HG02884 (cell line): ENCODE data around the gene PRKAG3.

Experiments used
- ATAC-seq: cut with Tn5 transposase; IDR thresholded peaks from one replicate; pipeline ENCODE4 v1.9.1; 2021; ENCODE audit warnings: mild to moderate bottlenecking, moderate library complexity; ENCODE audit not compliant: unreplicated experiment

The PRKAG3 gene

DNA sequence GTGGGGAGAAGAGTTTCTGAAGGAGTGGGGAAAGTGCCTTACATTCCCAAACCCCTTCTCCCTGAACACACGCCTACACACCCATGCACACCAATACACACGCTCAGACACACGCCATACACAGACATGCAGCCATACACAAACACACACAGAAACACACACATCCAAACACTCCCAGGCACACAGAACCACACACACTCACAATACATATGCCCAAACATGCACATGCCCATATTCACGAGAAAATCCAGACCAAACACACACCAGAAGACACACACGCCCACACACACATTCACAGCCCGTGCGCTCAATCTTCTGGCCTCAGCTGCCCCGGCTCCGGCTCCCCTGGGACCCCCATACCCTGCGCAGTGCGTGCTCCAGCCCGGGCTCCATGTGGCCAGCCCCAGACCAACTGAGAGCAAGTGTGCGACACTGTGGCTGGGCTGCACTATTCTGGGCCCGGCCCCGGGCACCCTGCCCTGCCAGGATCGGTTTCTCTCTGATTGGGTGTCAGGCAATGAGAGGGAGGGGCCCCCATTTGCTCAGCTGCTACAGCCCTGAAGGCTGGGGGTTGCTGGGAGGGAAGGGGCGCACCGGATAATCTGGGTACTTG, at the start of gene PRKAG3:
Gene PRKAG3, minus strand, starts transcription at position 426 of the 613 bp plus-strand sequence.
- ATAC-seq: no peak

DNA sequence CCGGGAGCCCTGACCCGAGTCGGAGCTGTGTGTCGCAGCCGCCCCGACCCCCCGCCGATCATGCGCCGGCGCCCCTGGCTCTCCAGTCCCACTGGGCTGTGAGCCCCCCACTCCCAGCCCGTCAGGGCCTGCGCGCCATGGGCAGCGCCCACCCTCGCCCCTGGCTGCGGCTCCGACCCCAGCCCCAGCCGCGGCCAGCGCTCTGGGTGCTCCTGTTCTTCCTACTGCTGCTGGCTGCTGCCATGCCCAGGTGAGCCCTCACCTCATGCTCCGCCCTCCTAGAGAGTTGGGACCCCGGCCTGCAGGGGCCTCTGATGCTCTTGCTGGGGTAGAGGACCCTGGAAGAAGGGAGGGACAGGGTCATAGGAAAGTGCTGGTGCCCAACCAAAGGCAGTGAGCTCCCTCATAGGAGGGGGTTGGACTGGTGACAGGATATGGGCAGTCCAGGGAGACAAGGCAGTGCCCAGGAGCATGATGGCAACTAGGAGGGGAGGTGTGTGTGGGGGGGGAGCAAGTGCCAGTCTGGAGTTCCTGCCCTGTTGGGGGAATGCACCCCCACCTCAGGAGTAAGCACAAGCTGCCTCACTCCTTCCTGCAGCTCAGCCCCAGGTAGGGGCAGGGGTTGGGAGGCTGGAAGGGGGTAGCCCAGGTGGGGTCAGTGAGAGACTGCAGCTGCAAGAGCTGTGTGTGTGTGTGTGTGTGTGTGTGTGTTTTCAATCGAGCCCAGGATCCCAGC, 49.4 kb upstream of the PRKAG3 start:
- no peak for ATAC-seq

DNA sequence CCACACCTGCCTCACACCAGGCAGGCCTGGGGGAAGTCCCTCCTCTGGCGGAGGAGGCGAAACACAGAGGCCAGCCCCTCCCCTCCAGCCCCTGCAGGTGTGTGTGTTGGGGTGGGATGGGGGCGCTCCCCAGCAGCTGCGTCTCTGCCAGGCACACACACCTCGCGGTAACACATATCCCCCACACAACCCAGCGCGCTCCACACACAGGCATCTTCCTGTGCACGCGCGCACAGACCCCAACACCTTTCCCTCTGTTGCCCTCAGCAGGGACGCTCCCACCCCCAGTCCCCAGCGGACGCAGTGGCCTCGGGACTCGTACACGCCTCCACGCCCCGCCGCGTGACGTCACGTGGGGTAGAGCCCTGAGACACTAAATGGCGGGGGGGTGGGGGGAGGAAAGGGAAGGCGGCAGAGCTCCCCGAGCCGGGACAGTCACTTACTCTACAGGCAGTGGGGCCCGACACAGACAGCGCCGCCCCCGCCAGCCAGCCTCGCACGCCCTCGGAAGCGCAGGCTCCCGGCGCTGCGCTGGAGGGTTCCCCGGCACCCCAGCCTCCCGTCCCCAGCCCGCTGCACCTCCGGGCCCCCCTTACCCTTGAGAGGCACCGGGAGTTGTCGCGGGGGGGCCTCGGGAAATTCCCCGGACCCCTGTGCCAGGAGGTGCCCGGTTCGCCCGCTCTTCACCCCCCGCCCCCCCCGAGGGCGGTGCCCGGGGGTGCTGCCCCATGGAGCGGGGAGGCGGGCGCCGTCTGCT, 48.7 kb upstream of the PRKAG3 start, which contains the start of gene WNT10A:
Gene WNT10A, plus strand, starts transcription at position 751 of the 757 bp plus-strand sequence. CDS start 144 bp downstream, outside the sequence.
- ATAC-seq: peak; percentile 71

DNA sequence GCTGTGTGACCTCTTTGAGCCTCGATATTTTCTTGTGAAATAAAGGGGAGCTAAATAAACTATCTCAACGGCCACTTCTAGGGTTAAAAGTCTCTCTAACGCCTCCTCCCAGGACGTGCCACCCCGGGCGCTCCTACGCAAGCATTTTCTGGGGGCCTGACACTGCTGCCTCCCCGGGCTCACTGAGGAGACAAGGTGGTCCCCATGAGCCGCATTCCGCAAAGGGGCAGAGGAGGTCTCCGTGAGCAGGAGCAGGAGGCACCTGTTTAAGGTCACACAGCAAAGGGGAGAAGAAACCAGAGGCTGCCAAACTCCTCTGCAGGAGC, 48.1 kb upstream of the PRKAG3 start:
- ATAC-seq: no peak

DNA sequence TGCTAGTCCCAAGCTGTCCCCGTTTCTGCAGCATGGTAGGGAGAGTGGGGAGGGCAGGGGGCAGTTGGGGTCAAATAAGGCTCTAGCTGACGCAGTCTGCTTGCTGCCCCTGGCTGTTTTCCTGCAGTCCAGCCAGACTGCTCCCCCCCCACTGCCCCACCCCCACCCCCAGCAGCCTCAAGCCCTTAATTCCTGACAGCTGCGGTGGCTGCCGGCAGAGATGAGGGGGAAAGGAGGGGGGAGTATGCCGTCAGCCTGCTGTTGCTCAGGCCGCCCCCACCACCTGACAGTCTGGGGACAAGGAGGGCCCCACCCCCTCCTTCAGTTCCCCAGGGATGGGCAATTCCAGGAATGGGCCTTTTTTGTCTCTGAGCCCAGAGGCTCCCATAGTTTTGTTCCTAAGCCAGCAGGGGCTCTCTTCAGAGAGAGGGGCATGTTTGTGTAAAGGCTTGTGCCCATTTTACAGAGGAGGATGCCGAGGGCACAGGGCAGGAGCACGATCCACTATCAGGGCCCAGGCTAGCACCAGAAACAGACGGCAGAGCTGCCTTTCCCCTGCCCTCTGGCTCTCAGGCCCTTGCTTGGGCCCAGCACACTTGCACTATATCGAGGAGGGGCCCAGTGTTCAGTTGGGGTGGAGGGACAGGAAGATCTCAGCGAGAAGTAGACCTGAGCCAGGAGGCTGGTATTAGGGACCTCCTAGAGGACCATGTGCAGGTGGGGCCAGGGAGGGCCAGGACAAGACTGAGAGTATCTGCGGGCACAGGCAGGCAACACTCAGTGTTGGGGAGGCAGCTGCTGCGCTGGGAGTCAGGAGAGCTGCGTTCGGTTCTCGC, 47.5 kb upstream of the PRKAG3 start:
- ATAC-seq: no peak

DNA sequence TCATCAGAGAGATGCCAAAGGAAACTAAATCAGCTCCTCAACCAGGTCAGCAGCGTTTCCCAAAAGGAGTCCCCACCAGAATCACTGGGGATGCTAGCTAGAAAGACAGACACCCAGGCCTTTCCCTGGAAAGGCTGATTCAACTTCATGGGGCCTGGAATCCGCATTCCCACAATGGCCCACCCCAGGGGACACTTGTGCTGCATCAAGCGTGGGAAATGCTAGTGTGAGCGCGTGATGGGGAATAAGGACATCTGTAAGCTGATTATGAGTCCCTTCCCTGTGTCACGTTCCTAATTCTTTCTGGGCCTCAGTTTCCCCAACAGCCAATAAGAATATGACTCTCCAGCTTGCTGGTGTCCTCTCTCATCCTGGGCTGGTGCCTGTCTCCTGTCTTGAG, 46.9 kb upstream of the PRKAG3 start:
- no peak for ATAC-seq

DNA sequence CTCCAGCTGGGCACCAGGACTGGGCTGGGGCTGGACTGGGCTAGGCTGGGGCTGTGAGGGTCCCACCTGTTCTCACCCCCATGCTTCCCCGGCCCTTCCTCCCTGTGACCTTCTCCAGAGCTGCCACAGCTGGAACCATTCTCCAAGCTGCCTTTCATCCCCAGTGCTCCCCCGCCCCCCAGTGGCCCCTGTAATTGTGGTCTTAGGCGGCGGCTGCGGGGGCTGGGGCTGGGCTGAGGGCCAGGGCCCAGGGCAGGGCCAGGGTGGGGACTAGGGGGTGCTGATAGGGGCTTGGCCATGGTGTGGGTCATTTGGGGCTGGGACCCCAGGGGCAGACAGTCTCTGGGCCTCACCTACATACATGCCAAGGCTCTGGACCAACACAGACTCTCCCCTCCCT, 46.3 kb upstream of the PRKAG3 start:
- no peak for ATAC-seq

DNA sequence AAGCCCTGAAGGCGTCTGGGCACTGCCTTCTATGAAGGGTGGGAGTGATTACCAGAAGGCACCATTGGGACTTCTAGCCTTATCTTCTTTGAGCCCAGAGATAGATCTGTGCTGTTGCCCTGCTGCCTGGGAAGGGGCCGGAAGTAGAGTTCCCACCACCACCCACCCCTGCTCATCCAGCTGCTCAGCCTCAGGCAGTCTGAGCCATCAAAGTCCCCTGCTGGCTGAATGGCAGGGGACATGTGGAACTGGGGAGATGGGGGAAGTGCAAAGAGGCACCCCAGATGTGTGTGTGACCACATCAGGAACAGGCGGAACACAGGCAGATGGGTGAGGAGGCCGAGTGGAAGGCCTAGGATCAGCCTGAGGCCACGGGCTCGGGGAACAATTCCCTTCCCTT, 45.7 kb upstream of the PRKAG3 start:
- ATAC-seq: no peak

DNA sequence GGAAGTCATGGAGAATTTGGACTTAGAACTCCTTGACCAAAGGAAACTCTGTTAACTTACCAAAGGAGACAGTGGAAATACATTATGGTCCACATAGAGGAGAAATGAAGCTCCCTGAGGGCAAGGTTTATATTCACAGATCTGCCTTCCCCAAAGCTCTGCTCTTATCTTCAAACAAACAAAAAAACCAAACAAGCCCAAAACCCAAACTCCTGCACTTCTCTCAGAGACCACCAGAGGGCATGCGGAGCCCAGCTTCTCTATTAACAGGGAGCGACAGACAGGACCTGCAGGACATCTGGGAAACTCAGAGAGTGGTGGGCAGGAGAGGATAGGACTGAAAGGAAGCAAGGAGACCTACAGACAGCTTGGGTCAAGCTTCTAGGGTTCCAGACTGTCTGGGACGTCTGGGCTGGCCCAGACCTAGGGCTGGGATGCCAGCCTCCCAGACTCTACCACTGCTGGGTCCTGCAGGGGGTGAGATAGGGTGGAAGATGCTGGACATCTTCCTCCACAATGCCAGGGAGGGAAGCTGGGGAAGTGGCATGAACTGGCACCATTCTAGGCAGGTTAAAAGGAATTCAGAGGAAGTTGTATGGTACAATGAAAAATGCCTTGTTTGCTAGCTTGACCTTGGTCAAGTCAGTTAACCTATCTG, 45.1 kb upstream of the PRKAG3 start:
- no peak for ATAC-seq

DNA sequence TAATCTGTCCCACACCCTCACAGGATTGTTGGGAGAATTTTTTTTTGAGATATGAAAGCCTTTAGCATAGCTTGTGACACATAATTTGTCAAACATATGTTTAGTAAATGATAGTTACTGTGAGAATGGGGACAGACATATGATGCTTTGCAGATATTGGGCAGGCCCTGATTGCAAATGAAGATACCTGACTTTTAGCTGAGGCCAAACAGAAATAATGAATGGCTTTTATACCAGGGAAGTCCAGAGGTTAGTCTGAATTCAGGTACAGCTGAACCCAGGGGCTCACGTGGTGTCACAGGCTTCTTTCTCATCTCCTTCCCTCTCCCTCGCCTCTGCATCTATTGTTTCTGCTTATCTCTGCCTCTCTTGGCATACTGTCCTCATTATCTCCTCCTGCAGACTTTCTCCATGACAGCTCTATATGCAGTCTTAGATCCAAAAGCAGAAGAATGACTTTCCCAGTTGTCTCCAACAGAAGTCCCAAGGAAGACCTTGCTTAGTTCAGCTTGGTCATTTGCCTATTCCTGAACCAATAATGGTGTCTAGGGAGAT, 44.2 kb upstream of the PRKAG3 start:
- ATAC-seq: no peak

DNA sequence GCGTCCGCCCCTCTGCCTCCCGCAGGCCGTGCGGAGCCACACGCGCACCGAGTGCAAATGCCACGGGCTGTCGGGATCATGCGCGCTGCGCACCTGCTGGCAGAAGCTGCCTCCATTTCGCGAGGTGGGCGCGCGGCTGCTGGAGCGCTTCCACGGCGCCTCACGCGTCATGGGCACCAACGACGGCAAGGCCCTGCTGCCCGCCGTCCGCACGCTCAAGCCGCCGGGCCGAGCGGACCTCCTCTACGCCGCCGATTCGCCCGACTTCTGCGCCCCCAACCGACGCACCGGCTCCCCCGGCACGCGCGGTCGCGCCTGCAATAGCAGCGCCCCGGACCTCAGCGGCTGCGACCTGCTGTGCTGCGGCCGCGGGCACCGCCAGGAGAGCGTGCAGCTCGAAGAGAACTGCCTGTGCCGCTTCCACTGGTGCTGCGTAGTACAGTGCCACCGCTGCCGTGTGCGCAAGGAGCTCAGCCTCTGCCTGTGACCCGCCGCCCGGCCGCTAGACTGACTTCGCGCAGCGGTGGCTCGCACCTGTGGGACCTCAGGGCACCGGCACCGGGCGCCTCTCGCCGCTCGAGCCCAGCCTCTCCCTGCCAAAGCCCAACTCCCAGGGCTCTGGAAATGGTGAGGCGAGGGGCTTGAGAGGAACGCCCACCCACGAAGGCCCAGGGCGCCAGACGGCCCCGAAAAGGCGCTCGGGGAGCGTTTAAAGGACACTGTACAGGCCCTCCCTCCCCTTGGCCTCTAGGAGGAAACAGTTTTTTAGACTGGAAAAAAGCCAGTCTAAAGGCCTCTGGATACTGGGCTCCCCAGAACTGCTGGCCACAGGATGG, 42.0 kb upstream of the PRKAG3 start:
- no peak for ATAC-seq

DNA sequence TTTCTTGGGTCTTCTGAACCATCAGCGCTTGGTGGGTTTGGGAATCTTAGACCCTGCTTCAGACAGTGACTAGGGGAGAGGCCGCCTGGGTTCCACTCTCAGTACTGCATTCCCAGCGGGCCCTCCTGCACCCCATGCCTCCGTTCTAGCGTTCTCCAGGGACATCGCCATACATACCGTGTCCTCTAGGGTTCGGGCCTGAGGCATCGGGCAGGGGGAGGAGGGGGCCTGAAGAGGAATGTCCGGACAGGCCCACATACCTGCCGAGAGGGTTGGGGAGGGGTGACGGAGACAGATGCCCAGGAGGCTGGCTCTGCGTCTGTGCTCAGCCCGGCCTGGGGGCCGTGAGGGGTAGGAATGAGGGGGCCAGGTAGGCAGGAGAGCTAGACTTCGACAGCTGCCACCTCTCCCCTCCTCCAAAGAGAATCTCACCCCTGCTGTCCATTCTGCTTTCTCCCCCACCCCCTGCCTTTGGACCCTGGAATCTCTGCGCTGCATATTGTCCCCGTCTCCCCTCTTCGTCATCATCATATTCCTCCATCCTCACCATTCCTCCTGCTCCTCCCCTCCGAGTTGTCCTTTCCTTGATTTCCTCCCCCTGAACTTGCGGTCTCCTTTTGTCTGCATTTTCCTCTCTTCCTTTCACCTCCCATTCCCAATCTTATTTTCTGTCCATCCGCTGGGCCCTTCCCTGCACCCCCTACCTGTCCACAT, 41.2 kb upstream of the PRKAG3 start:
- ATAC-seq: no peak

DNA sequence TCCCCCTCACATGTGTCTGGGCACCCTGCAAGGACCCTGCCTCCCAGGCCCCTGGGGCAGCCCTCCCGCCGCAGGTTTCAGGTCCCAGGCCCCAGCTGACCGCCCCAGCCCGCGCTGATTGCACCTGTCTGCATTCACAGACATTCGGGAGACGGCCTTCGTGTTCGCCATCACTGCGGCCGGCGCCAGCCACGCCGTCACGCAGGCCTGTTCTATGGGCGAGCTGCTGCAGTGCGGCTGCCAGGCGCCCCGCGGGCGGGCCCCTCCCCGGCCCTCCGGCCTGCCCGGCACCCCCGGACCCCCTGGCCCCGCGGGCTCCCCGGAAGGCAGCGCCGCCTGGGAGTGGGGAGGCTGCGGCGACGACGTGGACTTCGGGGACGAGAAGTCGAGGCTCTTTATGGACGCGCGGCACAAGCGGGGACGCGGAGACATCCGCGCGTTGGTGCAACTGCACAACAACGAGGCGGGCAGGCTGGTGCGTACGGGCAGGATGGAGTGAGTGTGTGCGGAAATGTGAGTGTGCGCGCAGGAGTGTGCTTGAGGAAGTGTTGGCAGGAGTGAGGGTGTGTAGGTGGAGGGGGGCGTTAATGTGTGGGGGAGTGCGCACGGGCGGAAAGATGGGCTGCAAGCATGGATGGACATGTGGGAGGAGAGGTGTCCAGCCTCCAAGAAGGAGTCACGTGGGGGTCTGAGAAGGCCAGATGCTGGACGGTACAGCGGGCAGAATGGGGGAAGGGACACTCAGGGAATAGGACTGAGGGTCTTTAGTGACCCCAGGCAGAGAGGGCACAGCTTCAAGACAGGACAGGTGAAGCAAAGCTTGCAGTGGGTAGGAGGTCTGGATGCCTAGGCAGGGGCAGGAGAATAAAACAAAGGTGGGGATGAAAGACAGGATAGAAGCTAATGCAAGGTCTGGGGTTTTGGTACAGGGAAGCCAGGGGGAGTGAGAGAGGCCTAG, 40.0 kb upstream of the PRKAG3 start:
- no peak for ATAC-seq

DNA sequence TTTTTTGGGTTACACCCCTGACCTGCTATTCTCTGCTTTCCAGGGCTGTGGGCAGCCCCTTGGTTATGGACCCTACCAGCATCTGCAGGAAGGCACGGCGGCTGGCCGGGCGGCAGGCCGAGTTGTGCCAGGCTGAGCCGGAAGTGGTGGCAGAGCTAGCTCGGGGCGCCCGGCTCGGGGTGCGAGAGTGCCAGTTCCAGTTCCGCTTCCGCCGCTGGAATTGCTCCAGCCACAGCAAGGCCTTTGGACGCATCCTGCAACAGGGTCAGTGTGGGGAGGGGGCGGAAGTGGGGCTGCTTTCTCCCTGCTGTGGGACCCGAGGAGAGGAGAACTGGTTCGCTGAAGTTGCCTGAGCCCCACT, 39.4 kb upstream of the PRKAG3 start:
- ATAC-seq: no peak

DNA sequence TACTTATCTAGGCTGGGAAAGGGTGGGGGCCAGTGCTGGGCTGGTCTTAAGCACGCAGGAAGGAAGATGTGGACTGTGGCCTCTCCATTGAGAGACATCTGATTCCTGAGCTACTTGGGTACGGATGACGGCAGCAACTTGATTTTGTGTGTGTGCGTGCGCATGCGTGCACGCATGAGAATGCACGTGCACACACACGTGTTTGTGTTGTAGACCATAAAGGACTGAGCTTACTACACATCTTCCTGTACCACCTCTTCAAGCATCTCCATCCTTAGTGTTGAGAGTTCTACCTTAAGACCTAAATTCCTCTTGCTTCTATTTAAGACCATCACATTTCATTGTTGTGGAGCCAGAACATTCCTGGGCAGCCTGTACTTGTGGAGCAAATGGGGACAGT, 37.5 kb upstream of the PRKAG3 start:
- no peak for ATAC-seq

DNA sequence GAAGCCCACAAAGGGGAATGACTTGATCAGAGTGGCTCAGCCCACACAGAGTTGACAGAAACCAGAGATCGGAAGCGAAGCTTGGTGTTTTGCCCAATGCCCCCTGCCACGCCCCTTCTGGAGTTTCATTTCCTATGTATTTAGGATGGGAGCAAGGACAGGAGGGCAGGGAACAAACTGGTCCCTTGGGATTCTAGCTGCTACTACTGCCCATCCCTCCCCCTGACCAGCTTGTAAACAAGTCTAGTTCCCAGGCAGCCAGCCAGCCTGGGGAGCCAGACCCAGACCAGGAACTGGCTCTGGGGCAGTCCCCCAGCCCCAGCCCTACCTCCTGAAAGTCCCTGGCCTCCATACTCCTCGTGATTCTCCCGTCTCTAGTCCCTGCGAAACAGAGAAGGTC, 36.3 kb upstream of the PRKAG3 start:
- no peak for ATAC-seq

DNA sequence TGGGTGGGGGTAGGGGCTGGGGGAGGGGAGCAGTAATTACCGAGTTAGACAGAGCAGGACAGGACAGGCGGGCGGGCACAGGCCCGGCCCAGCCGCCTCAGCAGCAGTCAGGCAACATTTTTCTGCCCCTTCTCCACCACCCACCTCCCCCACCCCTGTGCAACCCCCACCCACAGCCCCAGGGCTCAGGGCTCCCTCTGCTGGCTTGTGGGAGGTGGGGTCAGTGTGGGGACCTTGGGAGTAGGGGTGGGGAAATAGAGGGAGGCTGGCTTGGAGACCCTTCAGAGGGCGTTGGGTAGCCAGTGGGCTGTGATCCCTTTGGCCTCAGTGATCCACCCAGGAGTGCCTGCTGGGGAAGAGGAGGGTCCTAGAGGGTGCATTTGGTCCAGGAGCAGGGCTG, 34.4 kb upstream of the PRKAG3 start:
- ATAC-seq: no peak

DNA sequence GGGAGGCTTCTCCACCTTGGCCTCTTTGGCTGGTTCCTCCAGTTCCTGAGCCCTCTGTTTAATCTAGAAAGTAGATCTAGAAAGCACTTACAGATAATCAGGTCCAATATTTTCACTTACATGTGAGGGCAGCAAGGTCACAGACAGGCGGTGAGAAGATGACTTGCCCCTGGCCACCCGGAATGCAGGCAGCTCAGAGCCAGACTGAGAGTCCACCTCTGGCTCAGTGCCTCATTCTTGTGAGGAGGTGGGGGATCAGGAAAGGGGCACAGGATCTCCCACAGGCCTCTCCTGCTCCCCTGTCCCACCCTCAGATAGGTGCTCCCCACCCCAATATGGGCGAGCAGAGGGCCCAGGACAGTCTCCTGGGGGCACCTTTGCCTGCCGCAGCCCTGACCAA, 33.8 kb upstream of the PRKAG3 start:
- ATAC-seq: no peak
